ENCODE measurements around the gene SEMA3D.

DNA sequence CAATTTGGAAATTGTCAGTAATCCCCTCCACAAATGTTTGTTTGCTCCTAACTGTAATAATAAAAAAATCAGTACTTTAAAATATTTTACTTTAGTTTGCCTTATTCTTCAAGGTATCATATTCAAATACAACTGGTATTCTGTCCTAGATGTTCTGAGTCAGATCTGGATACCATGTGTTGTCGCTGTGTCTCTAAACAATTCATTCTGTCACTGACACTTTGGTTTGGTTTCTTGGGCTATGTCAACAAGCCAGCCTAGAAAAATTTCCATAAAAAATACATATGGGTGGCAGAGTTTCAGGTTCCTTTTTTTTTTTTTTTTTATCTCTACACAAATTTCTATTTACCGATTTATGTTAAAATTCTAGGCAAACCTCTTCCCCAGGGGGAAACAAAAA is 33.2 kb upstream of the SEMA3D start:
- TF ChIP-seq CTCF (IDR thresholded peaks at IDR 0.05), result no peak
- TF ChIP-seq POLR2A (IDR thresholded peaks at IDR 0.05), result no peak

Data from tibial nerve (tissue), 3 donors.